Colonic mucosa (tissue), 4 donors: ENCODE results near the gene OGDH. TPM values are rescaled to one million over a fixed set of nuclear protein-coding genes. Genes with fewer than 3 reads are reported as not detected.

Source experiments
- DNase-seq: peaks from one replicate; pipeline ENCODE4 v3.0.0-alpha.2; 2020
- H3K27ac ChIP-seq: fragments of 200-600 bp; one replicate; pipeline ENCODE4 v1.8.0; 2021
- H3K27me3 ChIP-seq: fragments of 200-600 bp; one replicate; pipeline ENCODE4 v1.8.0; 2021
- H3K36me3 ChIP-seq: fragments of 200-600 bp; one replicate; pipeline ENCODE4 v1.8.0; 2021
- H3K4me1 ChIP-seq: fragments of 200-600 bp; one replicate; pipeline ENCODE4 v1.8.0; 2021; ENCODE audit warnings: mild to moderate bottlenecking
- H3K4me3 ChIP-seq: fragments of 200-600 bp; one replicate; pipeline ENCODE4 v1.8.0; 2021
- H3K9ac ChIP-seq, 2 donors: one replicate each; pipeline ENCODE4 v1.7.0; 2013; ENCODE audit warnings: control low read depth in 2 of 2, low read depth in 2 of 2, low read length in 2 of 2
- H3K9me3 ChIP-seq: fragments of 200-600 bp; one replicate; pipeline ENCODE4 v1.8.0; 2021
- intact Hi-C: fragments of 100-400 bp; cut with DNase I; formaldehyde crosslinking; loops from one replicate; pipeline ENCODE4 v1.14.1; 2022
- total RNA-seq, 2 donors: library from RNA; stranded (reverse); fragmentation: NEBNext Ultra II Directional in 1 of 2; extraction: Animal tissue kit (Norgen Biotek cat#: 25700) in 1 of 2; gene quantifications; one replicate each; pipeline ENCODE4 v1.2.1, GENCODE V29; 2021
- TF ChIP-seq, protein P1 (sequence below): fragments of 200-600 bp; IDR thresholded peaks from one replicate; pipeline ENCODE4 v1.8.0; 2022; ENCODE audit warnings: antibody characterized with exemption, mild to moderate bottlenecking
- donor health status: healthy.
- donor health status: DM: no; HTN: no; CAD: no.
- donor health status: DM: no; HTN: no; CAD: no.

OGDH gene
- total RNA-seq, 2 donors from 2014 or later: 142 to 164 TPM

DNA sequence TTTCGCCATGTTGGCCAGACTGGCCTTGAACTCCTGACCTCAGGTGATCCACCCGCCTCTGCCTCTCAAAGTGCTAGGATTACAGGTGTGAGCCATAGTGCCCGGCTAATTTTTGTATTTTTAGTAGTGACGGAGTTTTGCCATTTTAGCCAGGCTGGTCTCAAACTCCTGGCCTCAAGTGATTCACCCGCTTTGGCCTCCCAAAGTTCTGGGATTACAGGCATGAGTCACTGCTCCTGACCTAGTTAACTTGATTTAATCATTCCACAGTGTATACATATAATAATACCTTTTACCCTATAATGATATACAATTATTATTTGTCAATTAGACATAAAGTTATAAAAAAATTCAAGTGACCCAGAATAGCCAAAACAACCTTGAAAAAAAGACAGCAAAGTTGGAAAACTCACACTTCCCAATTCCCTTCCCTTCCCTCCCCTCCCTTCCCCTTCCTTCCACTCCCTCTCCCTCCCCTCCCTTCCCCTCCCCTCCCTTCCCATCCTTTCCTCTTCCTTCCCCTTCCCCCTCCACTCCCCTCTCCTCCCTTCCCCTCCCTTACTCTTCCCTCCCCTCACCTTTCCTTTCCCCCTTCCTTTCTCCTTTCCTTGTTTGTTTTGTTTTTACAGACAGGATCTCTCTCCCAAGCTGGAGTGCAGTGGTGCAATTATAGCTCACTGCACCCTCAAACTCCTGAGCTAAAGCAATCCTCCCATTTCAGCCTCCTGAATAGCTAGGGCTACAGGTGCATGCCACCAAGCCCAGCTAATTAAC lies 127.5 kb downstream of the OGDH start:
- TF ChIP-seq, protein P1, sequence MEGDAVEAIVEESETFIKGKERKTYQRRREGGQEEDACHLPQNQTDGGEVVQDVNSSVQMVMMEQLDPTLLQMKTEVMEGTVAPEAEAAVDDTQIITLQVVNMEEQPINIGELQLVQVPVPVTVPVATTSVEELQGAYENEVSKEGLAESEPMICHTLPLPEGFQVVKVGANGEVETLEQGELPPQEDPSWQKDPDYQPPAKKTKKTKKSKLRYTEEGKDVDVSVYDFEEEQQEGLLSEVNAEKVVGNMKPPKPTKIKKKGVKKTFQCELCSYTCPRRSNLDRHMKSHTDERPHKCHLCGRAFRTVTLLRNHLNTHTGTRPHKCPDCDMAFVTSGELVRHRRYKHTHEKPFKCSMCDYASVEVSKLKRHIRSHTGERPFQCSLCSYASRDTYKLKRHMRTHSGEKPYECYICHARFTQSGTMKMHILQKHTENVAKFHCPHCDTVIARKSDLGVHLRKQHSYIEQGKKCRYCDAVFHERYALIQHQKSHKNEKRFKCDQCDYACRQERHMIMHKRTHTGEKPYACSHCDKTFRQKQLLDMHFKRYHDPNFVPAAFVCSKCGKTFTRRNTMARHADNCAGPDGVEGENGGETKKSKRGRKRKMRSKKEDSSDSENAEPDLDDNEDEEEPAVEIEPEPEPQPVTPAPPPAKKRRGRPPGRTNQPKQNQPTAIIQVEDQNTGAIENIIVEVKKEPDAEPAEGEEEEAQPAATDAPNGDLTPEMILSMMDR: no peak
- H3K36me3 ChIP-seq: no peaks in the 10 kb centered on the region
- H3K4me1 ChIP-seq: no peaks in the 10 kb centered on the region
- H3K27ac ChIP-seq: no peak overlapping the region
- H3K9me3 ChIP-seq: no peaks in the 10 kb centered on the region
- no peak for DNase-seq
- no peak overlapping the region for H3K9ac ChIP-seq
- H3K4me3 ChIP-seq: no peak overlapping the region
- intact Hi-C loops: no loop called here
- no peaks in the 10 kb centered on the region for H3K27me3 ChIP-seq

DNA sequence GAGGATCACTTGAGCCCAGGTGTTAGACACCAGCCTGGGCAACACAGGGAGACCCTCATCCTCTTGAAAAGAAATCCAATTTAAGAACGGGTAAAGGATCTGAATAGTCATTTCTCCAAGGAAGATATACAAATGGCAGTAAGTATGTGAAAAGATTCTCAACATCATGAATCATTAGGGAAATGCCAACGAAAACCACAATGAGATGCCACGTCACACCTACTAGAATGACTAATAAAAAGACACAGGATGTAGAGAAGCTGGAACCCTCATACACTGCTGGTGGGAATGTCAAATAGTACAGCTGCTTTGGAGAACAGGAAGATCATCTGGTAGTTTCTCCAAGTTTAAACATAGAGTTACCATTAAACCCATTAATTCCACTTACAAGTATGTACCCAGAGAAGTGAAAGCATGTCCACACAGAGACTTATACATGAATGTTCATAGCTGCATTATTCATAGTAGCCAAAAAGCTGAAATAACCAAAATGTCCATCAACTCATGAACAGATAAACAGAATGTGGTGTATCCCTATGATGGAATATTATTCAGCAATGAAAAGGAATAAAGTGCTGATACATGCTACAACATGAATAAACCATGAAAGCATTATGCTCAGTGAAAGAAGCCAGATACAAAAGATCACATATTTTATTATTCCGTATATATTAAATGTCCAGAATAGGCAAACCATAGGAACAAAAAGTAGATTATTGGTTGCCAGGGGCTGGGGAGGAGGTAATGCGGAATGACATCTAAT lies 129.2 kb downstream of the OGDH start:
- TF ChIP-seq, protein P1: no peak
- H3K9ac ChIP-seq: no peak overlapping the region
- H3K27me3 ChIP-seq: no peaks in the 10 kb centered on the region
- DNase-seq: no peak
- no peaks in the 10 kb centered on the region for H3K9me3 ChIP-seq
- no peak overlapping the region for H3K27ac ChIP-seq
- intact Hi-C loops: no loop called here
- H3K4me1 ChIP-seq: no peaks in the 10 kb centered on the region
- no peaks in the 10 kb centered on the region for H3K36me3 ChIP-seq
- H3K4me3 ChIP-seq: no peak overlapping the region

DNA sequence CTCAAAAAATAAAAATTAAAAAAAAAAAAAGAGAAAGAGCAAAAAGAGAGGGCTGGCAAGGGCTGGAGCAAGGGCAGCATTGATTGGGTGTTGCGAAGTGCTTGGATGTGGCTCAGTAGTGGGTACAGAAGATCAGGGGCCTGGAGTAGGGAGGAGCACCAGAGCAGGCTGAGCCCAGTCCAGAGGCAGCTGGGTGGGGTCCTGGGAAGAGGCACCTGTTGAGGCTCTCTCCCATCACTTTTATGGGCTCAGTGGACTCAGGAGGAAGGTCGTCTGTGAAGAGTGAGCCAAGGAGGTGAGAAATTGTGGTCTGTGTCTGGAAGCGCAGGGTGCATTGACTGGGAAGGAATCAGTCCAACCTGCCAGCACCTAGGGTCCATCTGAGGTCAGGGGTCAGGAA lies 130.5 kb downstream of the OGDH start:
- TF ChIP-seq, protein P1: no peak
- no peak overlapping the region for H3K27ac ChIP-seq
- intact Hi-C loops: no loop called here
- no peaks in the 10 kb centered on the region for H3K9me3 ChIP-seq
- H3K4me1 ChIP-seq: no peaks in the 10 kb centered on the region
- H3K4me3 ChIP-seq: no peak overlapping the region
- no peak overlapping the region for H3K9ac ChIP-seq
- no peaks in the 10 kb centered on the region for H3K27me3 ChIP-seq
- no peak for DNase-seq
- no peaks in the 10 kb centered on the region for H3K36me3 ChIP-seq

DNA sequence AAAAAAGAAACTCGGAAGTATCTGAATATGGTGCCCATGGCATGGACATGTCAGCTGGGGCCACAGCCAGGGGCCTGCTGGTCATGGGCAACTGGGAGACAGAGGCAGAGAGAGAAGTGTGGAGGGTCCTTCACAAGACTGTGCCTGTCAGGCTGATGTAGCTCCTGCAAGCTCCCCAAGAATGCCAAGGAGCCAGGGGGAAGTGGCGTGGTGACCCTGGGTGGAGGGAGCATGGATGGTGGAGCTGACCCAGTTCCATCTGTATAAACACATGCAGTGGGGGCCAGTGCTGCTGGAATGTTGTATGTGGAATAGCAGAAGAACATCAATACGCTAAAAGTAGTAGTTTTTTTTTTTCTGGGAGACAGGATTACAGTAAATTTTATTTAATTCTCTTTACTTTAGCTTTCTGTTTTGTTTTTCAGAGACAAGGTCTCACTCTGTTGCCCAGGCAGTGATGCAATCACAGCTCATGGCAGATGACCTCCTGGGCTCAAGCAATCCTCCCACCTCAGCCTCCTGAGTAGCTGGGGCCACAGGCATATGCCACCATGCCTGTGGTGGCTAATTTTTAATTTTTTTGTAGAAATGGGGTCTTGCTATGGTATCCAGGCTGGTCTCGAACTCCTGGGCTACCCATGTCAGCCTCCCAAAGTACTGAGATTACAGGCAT lies 131.8 kb downstream of the OGDH start:
- TF ChIP-seq, protein P1: no peak
- no peak for DNase-seq
- Histone ChIP-seq H3K9ac (no peak overlapping the region), H3K27ac (no peak overlapping the region), H3K4me1 (no peaks in the 10 kb centered on the region), H3K36me3 (no peaks in the 10 kb centered on the region), H3K27me3 (no peaks in the 10 kb centered on the region), H3K9me3 (no peaks in the 10 kb centered on the region), H3K4me3 (no peak overlapping the region)
- intact Hi-C loops: no loop called here

DNA sequence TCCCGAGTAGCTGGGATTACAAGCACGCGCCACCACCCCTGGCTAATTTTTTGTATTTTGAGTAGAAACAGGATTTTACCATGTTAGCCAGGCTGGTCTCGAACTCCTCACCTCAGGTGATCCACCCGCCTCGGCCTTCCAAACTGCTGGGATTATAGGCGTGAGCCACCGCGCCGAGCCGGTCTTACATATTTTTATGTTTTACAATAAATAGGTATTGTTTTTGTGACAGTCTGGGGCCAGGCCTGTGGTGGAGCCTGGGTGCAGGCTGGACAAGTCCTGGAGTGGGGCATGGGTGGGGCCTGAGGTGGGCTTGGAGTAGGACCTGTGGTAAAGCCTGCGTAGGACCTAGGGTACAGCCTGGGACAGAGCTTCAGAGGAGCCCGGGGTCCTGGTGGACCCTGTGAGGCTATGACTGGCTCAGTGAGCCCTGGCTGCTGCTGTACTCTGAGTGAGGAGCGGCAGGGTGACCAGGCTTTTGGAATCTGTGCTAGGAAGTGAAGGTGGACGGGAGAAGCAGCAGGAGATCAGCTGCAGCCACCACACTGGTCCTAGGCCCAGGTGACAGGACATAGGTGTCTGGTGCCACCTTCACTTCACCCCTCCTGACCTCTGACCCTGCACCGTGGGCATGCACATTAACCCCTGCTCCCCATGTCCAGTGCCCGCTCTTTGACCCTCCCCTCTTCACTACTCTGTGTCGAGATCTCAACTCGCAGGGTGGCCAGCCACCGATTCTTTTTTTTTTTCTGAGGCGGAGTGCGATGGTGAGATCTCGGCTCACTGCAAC lies 132.6 kb downstream of the OGDH start:
- H3K9ac ChIP-seq: no peak overlapping the region
- no peaks in the 10 kb centered on the region for H3K4me1 ChIP-seq
- TF ChIP-seq, protein P1: no peak
- DNase-seq: no peak
- intact Hi-C loops: no loop called here
- no peaks in the 10 kb centered on the region for H3K27me3 ChIP-seq
- no peaks in the 10 kb centered on the region for H3K36me3 ChIP-seq
- H3K9me3 ChIP-seq: no peaks in the 10 kb centered on the region
- H3K27ac ChIP-seq: no peak overlapping the region
- H3K4me3 ChIP-seq: no peak overlapping the region
